Ishikawa (cell line): Measurements from ENCODE around the gene MYL4.

ENCODE experiments used
- TAF1 ChIP-seq: IDR thresholded peaks from 2 replicates; pipeline ENCODE4 v1.6.1; 2012; ENCODE audit warnings: low read depth, mild to moderate bottlenecking
- USF1 ChIP-seq: IDR thresholded peaks from 2 replicates; pipeline ENCODE4 v1.6.1; 2012

GRCh38 chr17:47192554-47192953, 16.6 kb upstream of the MYL4 start:
- TF ChIP-seq USF1 (no peak), TAF1 (no peak)
